Measurements from ENCODE around the gene SLC22A2.

SLC22A2 gene

DNA sequence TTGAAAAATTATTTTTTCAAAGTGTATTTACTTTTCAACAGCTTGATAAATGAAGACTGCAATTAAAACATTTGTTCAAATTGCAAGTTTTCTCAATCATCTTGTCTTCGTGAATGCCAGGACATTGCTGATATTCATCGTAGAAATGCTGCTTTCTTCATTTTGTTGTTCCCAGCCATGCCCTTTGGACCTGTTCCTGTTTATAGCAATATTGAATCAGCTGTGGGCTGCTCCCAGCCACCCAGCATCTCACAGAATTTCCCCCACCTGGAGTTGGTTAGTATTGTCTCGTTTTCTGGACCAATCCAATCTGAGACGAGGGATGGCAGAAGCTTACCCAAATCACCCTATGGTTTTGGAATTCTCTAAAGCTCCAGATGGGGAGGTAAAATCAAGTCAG, 40.8 kb downstream of the SLC22A2 start:
- no peak overlapping the region for H3K4me3 ChIP-seq
- no peaks in the 10 kb centered on the region for H3K9me3 ChIP-seq (ENCODE audit: low read depth, low read length)
- no peak for DNase-seq (ENCODE audit: low read depth, low spot score)
- H3K36me3 ChIP-seq (ENCODE audit: insufficient read depth, low read length), result no peaks in the 10 kb centered on the region
- TF ChIP-seq FOXP2 (optimal IDR thresholded peaks at IDR 0.05; ENCODE audit: control extremely low read depth, extremely low read length, insufficient read depth) (no peak), EZH2 (IDR thresholded peaks at IDR 0.05) (no peak), POLR2AphosphoS5 (IDR thresholded peaks at IDR 0.05; ENCODE audit: borderline replicate concordance, low read depth, low read length) (no peak)
- no peak overlapping the region for H3K27ac ChIP-seq
- H3K9ac ChIP-seq (ENCODE audit: insufficient read length), result no peak overlapping the region

DNA sequence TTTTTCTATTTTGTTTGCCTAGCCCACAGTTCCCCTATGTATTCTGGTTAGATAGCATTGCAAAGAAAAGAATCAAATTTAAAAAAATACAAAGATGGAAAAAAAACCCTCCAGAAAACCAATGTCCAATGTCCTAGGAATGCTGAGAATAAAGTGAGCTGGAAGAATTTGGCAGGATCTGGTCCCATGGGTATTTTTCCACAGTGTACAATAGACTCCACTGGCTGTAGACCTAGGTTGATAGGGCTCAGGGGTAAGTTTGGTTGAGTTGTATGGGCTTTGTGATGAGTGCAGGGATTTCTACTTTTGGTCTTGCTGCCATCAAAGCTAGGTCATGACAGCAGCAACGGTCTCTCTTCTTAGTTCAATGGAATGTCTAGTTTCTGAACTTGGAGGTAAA, 41.5 kb downstream of the SLC22A2 start:
- no peak overlapping the region for H3K9ac ChIP-seq (ENCODE audit: insufficient read length)
- no peaks in the 10 kb centered on the region for H3K9me3 ChIP-seq (ENCODE audit: low read depth, low read length)
- no peaks in the 10 kb centered on the region for H3K36me3 ChIP-seq (ENCODE audit: insufficient read depth, low read length)
- no peak for DNase-seq (ENCODE audit: low read depth, low spot score)
- no peak overlapping the region for H3K27ac ChIP-seq
- TF ChIP-seq FOXP2 (optimal IDR thresholded peaks at IDR 0.05; ENCODE audit: control extremely low read depth, extremely low read length, insufficient read depth) (no peak), POLR2AphosphoS5 (IDR thresholded peaks at IDR 0.05; ENCODE audit: borderline replicate concordance, low read depth, low read length) (no peak), EZH2 (IDR thresholded peaks at IDR 0.05) (no peak)
- H3K4me3 ChIP-seq, result no peak overlapping the region

DNA sequence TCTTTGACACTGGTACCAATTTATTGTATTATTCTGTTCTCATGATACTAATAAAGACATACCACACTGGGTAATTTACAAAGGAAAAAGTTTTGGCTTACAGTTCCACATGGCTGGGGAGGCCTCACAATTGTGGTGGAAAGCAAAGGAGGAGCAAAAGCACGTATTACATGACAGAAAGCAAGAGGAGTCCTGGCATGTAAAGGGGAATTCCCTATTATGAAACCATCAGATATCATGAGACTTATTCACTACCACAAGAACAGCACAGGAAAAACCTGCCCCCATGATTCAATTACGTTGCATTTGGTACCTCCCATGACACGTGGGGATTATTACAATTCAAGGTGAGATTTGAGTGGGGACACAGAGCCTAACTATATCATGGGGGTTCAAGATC, 43.4 kb downstream of the SLC22A2 start:
- Histone ChIP-seq H3K9me3 (ENCODE audit: low read depth, low read length) (no peaks in the 10 kb centered on the region), H3K9ac (ENCODE audit: insufficient read length) (no peak overlapping the region), H3K4me3 (no peak overlapping the region), H3K36me3 (ENCODE audit: insufficient read depth, low read length) (no peaks in the 10 kb centered on the region), H3K27ac (no peak overlapping the region)
- DNase-seq (ENCODE audit: low read depth, low spot score), result no peak
- TF ChIP-seq EZH2 (IDR thresholded peaks at IDR 0.05), result no peak
- TF ChIP-seq POLR2AphosphoS5 (IDR thresholded peaks at IDR 0.05; ENCODE audit: borderline replicate concordance, low read depth, low read length), result no peak
- no peak for TF ChIP-seq FOXP2 (optimal IDR thresholded peaks at IDR 0.05; ENCODE audit: control extremely low read depth, extremely low read length, insufficient read depth)

DNA sequence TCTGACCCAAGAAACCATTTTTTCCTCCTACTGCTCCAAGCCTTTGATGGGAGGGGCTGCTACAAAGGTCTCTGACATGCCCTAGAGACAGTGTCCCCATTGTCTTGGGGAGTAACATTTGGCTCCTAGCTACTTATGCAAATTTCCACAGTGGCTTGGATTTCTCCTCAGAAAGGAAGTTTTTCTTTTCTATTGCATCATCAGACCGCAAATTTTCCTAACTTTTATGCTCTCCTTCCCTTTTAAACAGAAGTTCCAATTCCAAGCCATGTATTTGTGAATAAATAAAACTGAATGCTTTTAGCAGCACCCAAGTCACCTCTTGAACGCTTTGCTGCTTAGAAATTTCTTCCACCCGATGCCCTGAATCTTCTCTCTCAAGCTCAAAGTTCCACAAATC, 51.0 kb downstream of the SLC22A2 start:
- DNase-seq (ENCODE audit: low read depth, low spot score), result no peak
- H3K4me3 ChIP-seq, result no peak overlapping the region
- H3K9ac ChIP-seq (ENCODE audit: insufficient read length), result no peak overlapping the region
- no peak overlapping the region for H3K27ac ChIP-seq
- no peak for TF ChIP-seq EZH2 (IDR thresholded peaks at IDR 0.05)
- TF ChIP-seq FOXP2 (optimal IDR thresholded peaks at IDR 0.05; ENCODE audit: control extremely low read depth, extremely low read length, insufficient read depth), result no peak
- no peak for TF ChIP-seq POLR2AphosphoS5 (IDR thresholded peaks at IDR 0.05; ENCODE audit: borderline replicate concordance, low read depth, low read length)
- no peaks in the 10 kb centered on the region for H3K36me3 ChIP-seq (ENCODE audit: insufficient read depth, low read length)
- H3K9me3 ChIP-seq (ENCODE audit: low read depth, low read length), result no peaks in the 10 kb centered on the region

DNA sequence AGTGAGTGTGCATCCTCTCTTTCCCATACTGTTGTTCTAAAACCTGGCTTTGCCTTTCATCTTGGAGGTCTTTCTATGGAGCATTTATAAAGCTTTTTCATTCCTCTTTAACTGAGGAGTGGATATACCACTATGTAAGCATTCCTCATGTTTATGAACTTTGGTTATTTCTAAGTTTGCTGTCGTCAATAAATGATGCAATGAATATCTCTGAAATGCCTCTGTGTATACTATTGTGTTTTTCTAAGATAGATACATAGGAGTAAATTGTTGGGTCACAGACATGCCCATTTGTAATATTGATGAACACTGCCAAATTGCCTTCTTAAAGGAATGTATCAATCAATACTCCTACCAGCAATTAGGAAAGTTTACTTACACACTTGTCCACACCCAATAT, 53.9 kb downstream of the SLC22A2 start:
- TF ChIP-seq FOXP2 (optimal IDR thresholded peaks at IDR 0.05; ENCODE audit: control extremely low read depth, extremely low read length, insufficient read depth) (no peak), EZH2 (IDR thresholded peaks at IDR 0.05) (no peak), POLR2AphosphoS5 (IDR thresholded peaks at IDR 0.05; ENCODE audit: borderline replicate concordance, low read depth, low read length) (no peak)
- no peak overlapping the region for H3K27ac ChIP-seq
- H3K9me3 ChIP-seq (ENCODE audit: low read depth, low read length), result no peaks in the 10 kb centered on the region
- no peak overlapping the region for H3K9ac ChIP-seq (ENCODE audit: insufficient read length)
- no peak for DNase-seq (ENCODE audit: low read depth, low spot score)
- no peak overlapping the region for H3K4me3 ChIP-seq
- no peaks in the 10 kb centered on the region for H3K36me3 ChIP-seq (ENCODE audit: insufficient read depth, low read length)

DNA sequence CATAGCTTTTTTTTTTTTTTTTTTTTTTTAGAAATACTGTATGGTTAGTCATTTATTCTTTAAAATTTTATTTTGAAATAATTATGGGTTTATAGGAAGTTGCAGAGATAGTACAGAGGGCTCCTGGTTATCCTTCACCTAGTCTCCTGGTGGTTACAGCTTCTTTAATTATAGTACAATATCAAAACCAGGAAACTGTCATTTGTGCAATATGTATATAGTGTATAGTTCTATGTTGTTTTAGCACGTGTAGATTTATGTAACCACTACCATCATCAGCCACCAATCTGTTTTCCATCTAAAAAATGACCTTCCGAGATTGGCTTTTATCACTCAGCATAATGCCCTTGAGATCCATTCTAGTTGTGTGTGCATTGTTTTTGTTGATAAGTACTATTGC, 54.7 kb downstream of the SLC22A2 start:
- H3K4me3 ChIP-seq, result no peak overlapping the region
- H3K36me3 ChIP-seq (ENCODE audit: insufficient read depth, low read length), result no peaks in the 10 kb centered on the region
- DNase-seq (ENCODE audit: low read depth, low spot score), result no peak
- H3K27ac ChIP-seq, result no peak overlapping the region
- H3K9me3 ChIP-seq (ENCODE audit: low read depth, low read length), result no peaks in the 10 kb centered on the region
- TF ChIP-seq EZH2 (IDR thresholded peaks at IDR 0.05) (no peak), POLR2AphosphoS5 (IDR thresholded peaks at IDR 0.05; ENCODE audit: borderline replicate concordance, low read depth, low read length) (no peak), FOXP2 (optimal IDR thresholded peaks at IDR 0.05; ENCODE audit: control extremely low read depth, extremely low read length, insufficient read depth) (no peak)
- H3K9ac ChIP-seq (ENCODE audit: insufficient read length), result no peak overlapping the region

DNA sequence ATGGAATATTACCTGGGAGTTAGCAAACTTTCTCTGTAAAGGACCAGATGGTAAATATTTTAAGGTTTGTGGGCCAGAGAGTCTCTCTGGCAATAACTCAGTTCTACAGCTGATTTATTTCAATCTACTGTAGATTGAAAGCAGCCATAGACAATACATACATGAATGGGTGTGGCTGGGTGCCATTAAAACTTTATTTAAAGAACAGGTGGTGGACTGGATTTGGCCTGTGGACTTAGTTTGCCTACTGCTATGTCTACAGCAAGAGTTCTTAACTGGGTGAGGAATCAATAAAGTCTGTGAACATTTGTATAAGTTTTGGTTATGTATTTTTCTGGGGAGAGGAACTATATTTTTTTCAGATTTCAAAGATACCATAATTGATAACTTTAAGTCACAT, 55.1 kb downstream of the SLC22A2 start:
- no peaks in the 10 kb centered on the region for H3K9me3 ChIP-seq (ENCODE audit: low read depth, low read length)
- no peaks in the 10 kb centered on the region for H3K36me3 ChIP-seq (ENCODE audit: insufficient read depth, low read length)
- H3K4me3 ChIP-seq, result no peak overlapping the region
- TF ChIP-seq POLR2AphosphoS5 (IDR thresholded peaks at IDR 0.05; ENCODE audit: borderline replicate concordance, low read depth, low read length) (no peak), FOXP2 (optimal IDR thresholded peaks at IDR 0.05; ENCODE audit: control extremely low read depth, extremely low read length, insufficient read depth) (no peak), EZH2 (IDR thresholded peaks at IDR 0.05) (no peak)
- H3K27ac ChIP-seq, result no peak overlapping the region
- DNase-seq (ENCODE audit: low read depth, low spot score), result no peak
- no peak overlapping the region for H3K9ac ChIP-seq (ENCODE audit: insufficient read length)

DNA sequence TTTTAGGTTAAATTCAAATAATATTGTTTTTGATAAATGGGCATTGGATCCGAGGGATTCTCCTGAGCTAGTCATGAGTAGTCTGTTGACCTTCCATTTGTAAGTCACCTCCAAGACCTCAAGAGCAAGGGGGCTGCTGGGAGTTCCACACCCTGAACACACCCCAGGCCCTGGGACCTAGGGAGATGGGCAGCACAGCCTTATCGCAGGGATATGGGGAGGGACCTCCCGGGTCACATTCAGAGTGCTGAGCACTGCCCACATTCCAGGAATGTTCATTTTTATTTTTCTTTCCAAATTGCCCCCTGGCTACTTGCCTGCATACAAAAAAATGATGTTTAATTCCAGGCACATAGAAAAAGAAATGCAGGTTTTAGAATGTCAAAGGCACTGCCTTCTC, 55.5 kb downstream of the SLC22A2 start:
- H3K9ac ChIP-seq (ENCODE audit: insufficient read length), result no peak overlapping the region
- H3K27ac ChIP-seq, result no peak overlapping the region
- no peak overlapping the region for H3K4me3 ChIP-seq
- no peaks in the 10 kb centered on the region for H3K36me3 ChIP-seq (ENCODE audit: insufficient read depth, low read length)
- TF ChIP-seq EZH2 (IDR thresholded peaks at IDR 0.05) (no peak), FOXP2 (optimal IDR thresholded peaks at IDR 0.05; ENCODE audit: control extremely low read depth, extremely low read length, insufficient read depth) (no peak), POLR2AphosphoS5 (IDR thresholded peaks at IDR 0.05; ENCODE audit: borderline replicate concordance, low read depth, low read length) (no peak)
- no peaks in the 10 kb centered on the region for H3K9me3 ChIP-seq (ENCODE audit: low read depth, low read length)
- DNase-seq (ENCODE audit: low read depth, low spot score), result no peak

DNA sequence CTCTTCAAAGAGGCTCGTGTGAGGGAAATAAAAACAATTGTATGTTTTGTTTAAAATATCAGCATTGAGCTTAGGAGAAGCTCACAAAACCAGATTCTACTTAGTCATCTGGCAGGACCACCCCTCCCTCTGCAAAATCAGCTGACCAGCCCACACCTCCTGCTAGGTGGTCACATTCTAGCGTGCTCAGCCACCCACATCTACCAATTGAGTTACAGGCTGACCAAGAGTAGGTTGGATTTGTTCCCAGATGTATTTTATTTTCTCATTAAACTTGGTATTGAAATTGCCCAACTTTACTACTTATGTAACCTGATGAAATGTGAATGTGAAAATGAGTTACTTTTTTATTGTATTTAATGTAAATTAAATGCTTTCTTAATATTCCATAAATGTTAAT, 56.2 kb downstream of the SLC22A2 start:
- H3K4me3 ChIP-seq, result no peak overlapping the region
- H3K9me3 ChIP-seq (ENCODE audit: low read depth, low read length), result no peaks in the 10 kb centered on the region
- DNase-seq (ENCODE audit: low read depth, low spot score), result no peak
- no peak overlapping the region for H3K27ac ChIP-seq
- H3K36me3 ChIP-seq (ENCODE audit: insufficient read depth, low read length), result no peaks in the 10 kb centered on the region
- no peak for TF ChIP-seq POLR2AphosphoS5 (IDR thresholded peaks at IDR 0.05; ENCODE audit: borderline replicate concordance, low read depth, low read length)
- TF ChIP-seq EZH2 (IDR thresholded peaks at IDR 0.05), result no peak
- TF ChIP-seq FOXP2 (optimal IDR thresholded peaks at IDR 0.05; ENCODE audit: control extremely low read depth, extremely low read length, insufficient read depth), result no peak
- no peak overlapping the region for H3K9ac ChIP-seq (ENCODE audit: insufficient read length)
